Measurements from ENCODE around the gene PDE4B. TPM values are rescaled to one million over a fixed set of nuclear protein-coding genes. Genes with fewer than 3 reads are reported as not detected.

PDE4B gene
- total RNA-seq, 4 donors from 2014 or later: 5.5 to 13.6 (median 9.3) TPM

DNA sequence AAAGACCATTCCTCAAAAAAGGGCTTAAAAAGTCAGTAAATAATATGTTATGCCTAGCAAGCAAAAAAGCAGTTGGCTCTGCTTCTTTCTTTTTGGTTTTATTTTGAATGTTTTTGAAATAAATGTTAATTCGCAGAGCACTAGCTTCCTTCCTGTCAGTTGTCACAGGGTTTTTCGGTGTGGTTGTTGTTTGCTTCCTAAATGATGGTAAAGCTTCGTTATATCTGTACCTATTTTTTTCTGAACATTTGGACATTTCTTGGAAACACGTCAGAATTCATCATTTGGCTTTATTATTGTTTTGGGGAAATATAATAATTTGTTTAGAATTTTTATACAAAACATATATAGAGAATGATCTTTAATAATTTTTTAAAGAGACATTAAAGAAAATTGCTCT lies 389.3 kb downstream of the PDE4B start:
- no peak for DNase-seq (ENCODE audit: low spot score in 2 of 2)
- no peak overlapping the region for H3K4me3 ChIP-seq (ENCODE audit: low read depth, poor library complexity, severe bottlenecking)
- TF ChIP-seq, protein P1, sequence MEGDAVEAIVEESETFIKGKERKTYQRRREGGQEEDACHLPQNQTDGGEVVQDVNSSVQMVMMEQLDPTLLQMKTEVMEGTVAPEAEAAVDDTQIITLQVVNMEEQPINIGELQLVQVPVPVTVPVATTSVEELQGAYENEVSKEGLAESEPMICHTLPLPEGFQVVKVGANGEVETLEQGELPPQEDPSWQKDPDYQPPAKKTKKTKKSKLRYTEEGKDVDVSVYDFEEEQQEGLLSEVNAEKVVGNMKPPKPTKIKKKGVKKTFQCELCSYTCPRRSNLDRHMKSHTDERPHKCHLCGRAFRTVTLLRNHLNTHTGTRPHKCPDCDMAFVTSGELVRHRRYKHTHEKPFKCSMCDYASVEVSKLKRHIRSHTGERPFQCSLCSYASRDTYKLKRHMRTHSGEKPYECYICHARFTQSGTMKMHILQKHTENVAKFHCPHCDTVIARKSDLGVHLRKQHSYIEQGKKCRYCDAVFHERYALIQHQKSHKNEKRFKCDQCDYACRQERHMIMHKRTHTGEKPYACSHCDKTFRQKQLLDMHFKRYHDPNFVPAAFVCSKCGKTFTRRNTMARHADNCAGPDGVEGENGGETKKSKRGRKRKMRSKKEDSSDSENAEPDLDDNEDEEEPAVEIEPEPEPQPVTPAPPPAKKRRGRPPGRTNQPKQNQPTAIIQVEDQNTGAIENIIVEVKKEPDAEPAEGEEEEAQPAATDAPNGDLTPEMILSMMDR (IDR thresholded peaks at IDR 0.05): no peak
- intact Hi-C loops (cut with DNase I; ENCODE audit: low total_unique reads): no loop called here
- WGBS, 2 donors: 57 to 69% methylated on average over 4 of the region's 4 CpGs

DNA sequence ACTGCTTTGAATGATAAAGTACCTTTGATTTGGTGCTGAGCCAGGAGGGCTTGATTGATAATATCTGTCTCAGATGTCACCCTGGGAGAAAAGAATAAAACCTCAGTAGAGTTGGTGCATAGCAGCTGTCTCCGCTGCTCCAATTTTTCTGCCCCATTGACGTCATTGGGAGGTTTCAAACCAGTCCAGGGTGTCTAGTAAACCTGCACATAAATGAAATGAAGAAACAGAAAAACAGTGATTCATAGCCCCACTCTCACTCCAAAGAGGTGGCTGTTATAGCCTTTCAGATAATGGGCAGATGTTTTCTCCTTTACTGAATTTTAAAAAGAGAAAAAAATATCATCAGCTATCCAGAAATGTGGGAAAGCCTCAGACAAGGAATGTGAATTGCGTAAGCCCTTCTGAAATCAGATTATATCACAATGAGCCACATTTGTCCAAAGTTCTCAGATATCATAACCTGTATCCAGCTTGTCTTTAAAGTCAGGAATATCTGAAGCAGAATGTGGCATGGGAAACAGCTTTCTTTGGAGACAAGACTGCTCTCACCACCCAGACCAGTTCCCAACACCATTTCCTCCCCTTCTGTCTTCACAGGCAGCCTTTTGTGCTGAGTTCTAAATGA lies 390.0 kb downstream of the PDE4B start:
- TF ChIP-seq, protein P1 (IDR thresholded peaks at IDR 0.05): no peak
- no peak for TF ChIP-seq POLR2A (IDR thresholded peaks at IDR 0.05)
- 50 to 64% methylated on average over 3 of the region's 3 CpGs for WGBS, 2 donors
- H3K4me3 ChIP-seq (ENCODE audit: low read depth, poor library complexity, severe bottlenecking): no peak overlapping the region
- DNase-seq (ENCODE audit: low spot score in 2 of 2): no peak
- intact Hi-C loops (cut with DNase I; ENCODE audit: low total_unique reads): no loop called here

DNA sequence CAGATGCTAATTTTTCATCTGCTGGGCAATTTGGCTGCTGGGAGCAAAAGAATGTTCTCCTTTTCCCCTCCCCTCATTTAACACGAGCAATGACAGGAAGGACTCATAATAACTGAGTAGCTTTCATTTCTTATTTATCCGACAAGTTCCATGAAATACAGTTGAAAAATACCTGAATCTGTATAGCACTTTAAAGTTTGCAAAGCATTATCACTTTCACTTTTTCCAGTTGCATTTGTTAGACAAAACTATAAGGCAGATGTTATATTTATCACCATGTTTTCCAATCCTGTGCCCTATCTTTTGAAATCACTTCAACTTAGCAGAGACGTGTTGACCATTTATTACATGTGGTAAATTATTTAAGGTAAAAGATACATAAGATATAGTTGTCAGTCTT lies 390.7 kb downstream of the PDE4B start:
- intact Hi-C loops (cut with DNase I; ENCODE audit: low total_unique reads): no loop called here
- 43 to 60% methylated on average over 3 of the region's 3 CpGs for WGBS, 2 donors

DNA sequence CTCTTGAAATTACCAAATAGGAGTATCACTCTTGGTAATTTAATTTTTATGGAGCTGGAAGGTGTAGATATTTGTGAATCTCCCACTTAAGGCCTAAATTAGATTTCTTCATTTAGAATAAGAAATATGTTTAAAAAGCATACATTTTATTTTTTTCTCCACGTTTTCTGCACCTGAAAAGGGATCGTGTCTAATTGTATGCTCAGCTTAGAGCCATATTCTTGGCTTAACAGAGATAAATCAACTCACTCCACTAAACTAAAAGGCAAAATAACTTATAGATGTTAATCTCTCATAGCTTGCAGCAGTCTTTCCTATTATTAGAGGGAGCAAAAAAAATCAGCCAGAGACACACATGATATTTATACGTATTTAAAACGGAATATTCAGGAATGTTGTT lies 404.4 kb downstream of the PDE4B start:
- no peak for DNase-seq (ENCODE audit: low spot score in 2 of 2)
- H3K4me3 ChIP-seq (ENCODE audit: low read depth, poor library complexity, severe bottlenecking): no peak overlapping the region
- no peak for TF ChIP-seq POLR2A (IDR thresholded peaks at IDR 0.05)
- TF ChIP-seq, protein P1 (IDR thresholded peaks at IDR 0.05): no peak
- intact Hi-C loops (cut with DNase I; ENCODE audit: low total_unique reads): no loop called here
- 75 to 81% methylated on average over 4 of the region's 4 CpGs for WGBS, 2 donors

More for the DNA sequence above, 390.7 kb downstream of the PDE4B start:
- no peak for DNase-seq (ENCODE audit: low spot score in 2 of 2)
- TF ChIP-seq, protein P1 (IDR thresholded peaks at IDR 0.05): no peak
- no peak for TF ChIP-seq POLR2A (IDR thresholded peaks at IDR 0.05)
- H3K4me3 ChIP-seq (ENCODE audit: low read depth, poor library complexity, severe bottlenecking): no peak overlapping the region

DNA sequence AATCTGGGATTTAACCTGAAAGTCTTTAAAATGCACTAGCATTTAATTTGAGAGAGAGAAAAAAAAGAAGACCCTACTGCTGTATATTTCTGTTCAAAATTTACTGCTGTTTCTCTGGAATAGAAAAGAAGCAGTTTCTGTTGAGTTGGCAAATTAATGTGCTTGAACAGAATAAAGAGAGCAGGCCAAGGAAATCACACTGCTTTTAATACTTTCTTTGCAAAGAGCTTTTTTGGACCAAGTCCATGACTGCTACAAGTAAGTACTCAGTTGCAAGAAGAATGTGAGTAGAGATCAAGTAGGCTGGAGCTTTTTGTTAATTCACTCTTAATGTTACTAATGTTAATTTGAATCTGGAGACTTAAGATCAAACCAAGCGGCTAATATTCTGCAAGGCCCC lies 405.1 kb downstream of the PDE4B start:
- DNase-seq (ENCODE audit: low spot score in 2 of 2): no peak
- intact Hi-C loops (cut with DNase I; ENCODE audit: low total_unique reads): no loop called here
- no peak overlapping the region for H3K4me3 ChIP-seq (ENCODE audit: low read depth, poor library complexity, severe bottlenecking)
- WGBS, 2 donors: 73 to 78% methylated on average over 1 of the region's 1 CpG
- TF ChIP-seq, protein P1 (IDR thresholded peaks at IDR 0.05): no peak
- no peak for TF ChIP-seq POLR2A (IDR thresholded peaks at IDR 0.05)

DNA sequence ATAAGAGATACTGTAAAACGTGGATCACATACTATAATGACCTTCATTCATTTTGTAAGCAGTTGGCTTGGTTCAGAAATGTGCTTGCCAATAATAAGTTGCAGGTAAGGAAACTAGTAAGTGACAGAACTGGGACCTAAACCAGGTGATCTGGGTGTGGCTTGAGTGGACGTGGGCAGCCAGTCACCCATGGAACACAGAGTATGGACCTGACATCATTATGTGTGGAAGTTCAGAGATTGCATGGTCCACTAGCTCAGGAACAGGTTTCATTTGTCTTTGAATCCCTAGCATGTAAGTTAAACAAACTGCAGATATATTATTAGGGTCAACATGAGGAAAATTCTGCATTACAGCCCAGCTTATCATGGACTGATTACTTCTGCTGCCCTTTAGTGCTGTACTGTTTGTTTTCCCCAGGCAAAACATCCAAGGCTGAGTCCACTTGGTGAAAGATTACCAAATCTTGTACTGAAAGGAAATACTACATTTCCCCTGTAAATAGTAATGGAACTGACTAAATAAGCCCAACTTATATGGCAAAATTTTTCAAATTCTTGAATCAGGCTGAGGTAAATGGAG lies 414.0 kb downstream of the PDE4B start:
- WGBS, 2 donors: 46 to 53% methylated on average over 2 of the region's 2 CpGs
- intact Hi-C loops (cut with DNase I; ENCODE audit: low total_unique reads): no loop called here
- no peak for DNase-seq (ENCODE audit: low spot score in 2 of 2)
- TF ChIP-seq, protein P1 (IDR thresholded peaks at IDR 0.05): no peak
- no peak for TF ChIP-seq POLR2A (IDR thresholded peaks at IDR 0.05)
- no peak overlapping the region for H3K4me3 ChIP-seq (ENCODE audit: low read depth, poor library complexity, severe bottlenecking)

All from lower leg skin (tissue), 4 donors.